NCI-H187 (cell line): ENCODE data around the gene FAM204A.

Experiments used
- DNase-seq, 2 experiments: peaks; one replicate each; lab custom pipeline; 2025; lab: John Stamatoyannopoulos, UW

FAM204A gene

GRCh38 chr10:118332236-118332635, 9.9 kb downstream of the FAM204A start:
- DNase-seq: no peak

- no peak for DNase-seq
These were observed 11.6 kb downstream of the FAM204A start for GRCh38 chr10:118330295-118331076.

GRCh38 chr10:118324140-118324539, 18.0 kb downstream of the FAM204A start:
- no peak for DNase-seq

GRCh38 chr10:118321724-118322575, 20.2 kb downstream of the FAM204A start:
- DNase-seq: no peak

GRCh38 chr10:118315629-118316028, 26.5 kb downstream of the FAM204A start:
- no peak for DNase-seq

GRCh38 chr10:118314882-118315281, 27.2 kb downstream of the FAM204A start:
- no peak for DNase-seq

- DNase-seq: no peak
These were observed 30.6 kb downstream of the FAM204A start for GRCh38 chr10:118311505-118311904.

- no peak for DNase-seq
These were observed 31.3 kb downstream of the FAM204A start for GRCh38 chr10:118310822-118311221.

GRCh38 chr10:118309911-118310310, 32.2 kb downstream of the FAM204A start:
- DNase-seq: no peak

GRCh38 chr10:118308664-118309063, 33.5 kb downstream of the FAM204A start:
- no peak for DNase-seq

- no peak for DNase-seq
These were observed 34.3 kb downstream of the FAM204A start for GRCh38 chr10:118307859-118308258.

GRCh38 chr10:118307220-118307619, 34.9 kb downstream of the FAM204A start:
- no peak for DNase-seq

- DNase-seq: no peak
These were observed 36.4 kb downstream of the FAM204A start for GRCh38 chr10:118305730-118306129.

GRCh38 chr10:118304521-118304920, 37.6 kb downstream of the FAM204A start:
- DNase-seq: no peak

- DNase-seq: no peak
These were observed 40.9 kb downstream of the FAM204A start for GRCh38 chr10:118301211-118301610.

- no peak for DNase-seq
These were observed 41.8 kb downstream of the FAM204A start for GRCh38 chr10:118300320-118300719.

GRCh38 chr10:118298787-118299186, 43.3 kb downstream of the FAM204A start:
- DNase-seq: no peak

GRCh38 chr10:118291122-118291521, 51.0 kb downstream of the FAM204A start:
- no peak for DNase-seq

- no peak for DNase-seq
These were observed 51.6 kb downstream of the FAM204A start for GRCh38 chr10:118290471-118290995.

GRCh38 chr10:118287076-118287806, 54.9 kb downstream of the FAM204A start:
- DNase-seq: no peak

- no peak for DNase-seq
These were observed 55.9 kb downstream of the FAM204A start for GRCh38 chr10:118286051-118286838.
